HEK293 (cell line): ENCODE measurements around the gene APOH.

ENCODE experiments used
- CTCF ChIA-PET: fragments of 350-600 bp; formaldehyde crosslinking; extraction: SDS; loops from one replicate; lab custom pipeline; 2021; ENCODE audit warnings: antibody characterized with exemption; lab: Yijun Ruan, JAX
- POLR2A ChIA-PET: fragments of 300-600 bp; formaldehyde crosslinking; extraction: SDS; loops from one replicate; lab custom pipeline; 2020; ENCODE audit warnings: antibody characterized with exemption, inconsistent platforms; lab: Yijun Ruan, JAX
- H3K27ac ChIP-seq: fragments of 200-500 bp; sonication (Bioruptor generic); 2 replicates; pipeline ENCODE4 v1.5.1; 2014; ENCODE audit warnings: low read depth, low read length, control low read depth, inconsistent platforms; ENCODE audit errors: extremely low read depth
- H3K36me3 ChIP-seq, 2 experiments: fragments of 200-500 bp in 1 of 2; sonication (Bioruptor generic) in 1 of 2; 1 replicate in 1 of 2; 2 replicates in 1 of 2; pipeline ENCODE4 v1.5.1; 2014 to 2017; ENCODE audit warnings: inconsistent platforms in 2 of 2, low read length in 2 of 2; ENCODE audit not compliant: control insufficient read depth in 2 of 2, insufficient read depth in 1 of 2
- H3K4me1 ChIP-seq: fragments of 200-500 bp; sonication (Bioruptor generic); 2 replicates; pipeline ENCODE4 v1.5.1; 2014; ENCODE audit warnings: mild to moderate bottlenecking, low read length, inconsistent platforms; ENCODE audit not compliant: control insufficient read depth, insufficient read depth
- H3K4me3 ChIP-seq: 2 replicates; pipeline ENCODE4 v1.5.1; 2011; ENCODE audit warnings: low read depth, mild to moderate bottlenecking, control low read depth, low read length, moderate library complexity
- H3K9me3 ChIP-seq: fragments of 200-500 bp; sonication (Bioruptor generic); 2 replicates; pipeline ENCODE4 v1.5.1; 2014; ENCODE audit warnings: low read depth, low read length, inconsistent platforms; ENCODE audit not compliant: control insufficient read depth, insufficient read depth
- SETDB1 ChIP-seq: IDR thresholded peaks from one replicate; pipeline ENCODE4 v1.6.1; 2017; ENCODE audit warnings: mild to moderate bottlenecking, low read length, moderate library complexity, mixed read lengths; ENCODE audit not compliant: insufficient read length
- ZFP69B ChIP-seq: fragments of 450-650 bp; formaldehyde crosslinking; IDR thresholded peaks from 2 replicates; pipeline ENCODE4 v1.5.1; 2016; ENCODE audit warnings: missing biosample characterization, missing genetic modification characterization
- ZNF202 ChIP-seq: fragments of 450-650 bp; formaldehyde crosslinking; IDR thresholded peaks from 2 replicates; pipeline ENCODE4 v1.5.1; 2016; ENCODE audit warnings: missing biosample characterization, missing genetic modification characterization, borderline replicate concordance
- ZNF366 ChIP-seq: fragments of 450-650 bp; formaldehyde crosslinking; conservative IDR thresholded peaks from 2 replicates; pipeline ENCODE4 v1.5.1; 2016; ENCODE audit warnings: missing biosample characterization, missing genetic modification characterization
- ZNF37A ChIP-seq: fragments of 450-650 bp; IDR thresholded peaks from 2 replicates; pipeline ENCODE4 v1.5.1; 2018; ENCODE audit warnings: missing biosample characterization, missing genetic modification characterization
- ZNF426 ChIP-seq: fragments of 450-650 bp; formaldehyde crosslinking; IDR thresholded peaks from 2 replicates; pipeline ENCODE4 v1.5.1; 2017; ENCODE audit warnings: missing biosample characterization, missing genetic modification characterization, mild to moderate bottlenecking, inconsistent platforms, moderate library complexity
- ZNF514 ChIP-seq: fragments of 450-650 bp; formaldehyde crosslinking; IDR thresholded peaks from 2 replicates; pipeline ENCODE4 v1.5.1; 2016; ENCODE audit warnings: missing biosample characterization, missing genetic modification characterization
- ZNF548 ChIP-seq: fragments of 450-650 bp; formaldehyde crosslinking; IDR thresholded peaks from 2 replicates; pipeline ENCODE4 v1.5.1; 2016; ENCODE audit warnings: missing biosample characterization, missing genetic modification characterization
- ZNF561 ChIP-seq: fragments of 450-650 bp; IDR thresholded peaks from 2 replicates; pipeline ENCODE4 v1.5.1; 2018; ENCODE audit warnings: missing biosample characterization, missing genetic modification characterization, borderline replicate concordance
- ZNF701 ChIP-seq: fragments of 450-650 bp; formaldehyde crosslinking; IDR thresholded peaks from 2 replicates; pipeline ENCODE4 v1.5.1; 2016; ENCODE audit warnings: missing biosample characterization, missing genetic modification characterization
- ZNF830 ChIP-seq: fragments of 450-650 bp; IDR thresholded peaks from 2 replicates; pipeline ENCODE4 v1.5.0; 2018; ENCODE audit warnings: missing biosample characterization, missing genetic modification characterization, low read depth, mild to moderate bottlenecking, moderate library complexity
- ZNF837 ChIP-seq: fragments of 450-650 bp; formaldehyde crosslinking; IDR thresholded peaks from 2 replicates; pipeline ENCODE4 v1.5.1; 2016; ENCODE audit warnings: missing biosample characterization, missing genetic modification characterization
- ZSCAN23 ChIP-seq: fragments of 450-650 bp; formaldehyde crosslinking; IDR thresholded peaks from 2 replicates; pipeline ENCODE4 v1.5.1; 2016; ENCODE audit warnings: missing biosample characterization, missing genetic modification characterization
- TF ChIP-seq, protein P1 (sequence below): fragments of 450-650 bp; formaldehyde crosslinking; IDR thresholded peaks from 2 replicates; pipeline ENCODE4 v1.5.1; 2016; ENCODE audit warnings: missing biosample characterization, missing genetic modification characterization
- TF ChIP-seq, protein P2 (sequence below): fragments of 450-650 bp; formaldehyde crosslinking; IDR thresholded peaks from 2 replicates; pipeline ENCODE4 v1.5.1; 2016; ENCODE audit warnings: missing biosample characterization, missing genetic modification characterization
- TF ChIP-seq, protein P3 (sequence below): fragments of 450-650 bp; formaldehyde crosslinking; IDR thresholded peaks from 2 replicates; pipeline ENCODE4 v1.5.1; 2017; ENCODE audit warnings: missing biosample characterization, missing genetic modification characterization
- TF ChIP-seq, protein P4 (sequence below): fragments of 450-650 bp; formaldehyde crosslinking; IDR thresholded peaks from 2 replicates; pipeline ENCODE4 v1.5.1; 2016; ENCODE audit warnings: missing biosample characterization, missing genetic modification characterization
- TF ChIP-seq, protein P5 (sequence below): fragments of 450-650 bp; formaldehyde crosslinking; conservative IDR thresholded peaks from 2 replicates; pipeline ENCODE4 v1.5.1; 2016; ENCODE audit warnings: low read depth, missing biosample characterization, missing genetic modification characterization

APOH gene

DNA sequence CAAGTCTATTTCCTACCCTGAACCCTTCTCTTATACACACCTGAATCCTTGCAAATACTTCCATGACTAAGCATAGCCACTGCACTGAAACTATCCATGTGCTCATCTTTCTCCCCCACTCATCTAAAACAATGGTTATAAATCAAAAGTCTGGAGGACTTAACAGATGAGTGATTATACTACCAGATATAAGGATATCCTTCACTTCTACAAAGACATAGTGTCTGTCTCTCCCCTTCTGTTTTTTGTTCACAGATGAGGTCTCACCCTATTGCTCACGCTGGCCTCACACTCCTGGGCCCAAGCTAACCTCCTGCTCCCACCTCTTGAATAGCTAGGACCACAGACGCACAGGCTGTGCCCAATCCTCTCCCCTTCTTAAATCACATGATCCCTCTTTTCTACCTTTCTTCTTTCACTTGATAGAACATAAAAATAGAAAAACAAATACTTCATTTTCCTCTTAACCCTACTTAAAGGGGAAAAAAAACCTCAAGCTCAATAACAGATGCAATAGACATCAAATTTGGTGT lies 56.5 kb downstream of the APOH start:
- TF ChIP-seq ZNF548 (tag by site-specific recombination) (no peak), ZNF837 (no peak), ZNF202 (tag by site-specific recombination) (no peak), ZNF366 (tag by site-specific recombination) (0 out of 2 replicates have a peak, but pooled peaks have one; percentile 10)
- TF ChIP-seq, protein P1, sequence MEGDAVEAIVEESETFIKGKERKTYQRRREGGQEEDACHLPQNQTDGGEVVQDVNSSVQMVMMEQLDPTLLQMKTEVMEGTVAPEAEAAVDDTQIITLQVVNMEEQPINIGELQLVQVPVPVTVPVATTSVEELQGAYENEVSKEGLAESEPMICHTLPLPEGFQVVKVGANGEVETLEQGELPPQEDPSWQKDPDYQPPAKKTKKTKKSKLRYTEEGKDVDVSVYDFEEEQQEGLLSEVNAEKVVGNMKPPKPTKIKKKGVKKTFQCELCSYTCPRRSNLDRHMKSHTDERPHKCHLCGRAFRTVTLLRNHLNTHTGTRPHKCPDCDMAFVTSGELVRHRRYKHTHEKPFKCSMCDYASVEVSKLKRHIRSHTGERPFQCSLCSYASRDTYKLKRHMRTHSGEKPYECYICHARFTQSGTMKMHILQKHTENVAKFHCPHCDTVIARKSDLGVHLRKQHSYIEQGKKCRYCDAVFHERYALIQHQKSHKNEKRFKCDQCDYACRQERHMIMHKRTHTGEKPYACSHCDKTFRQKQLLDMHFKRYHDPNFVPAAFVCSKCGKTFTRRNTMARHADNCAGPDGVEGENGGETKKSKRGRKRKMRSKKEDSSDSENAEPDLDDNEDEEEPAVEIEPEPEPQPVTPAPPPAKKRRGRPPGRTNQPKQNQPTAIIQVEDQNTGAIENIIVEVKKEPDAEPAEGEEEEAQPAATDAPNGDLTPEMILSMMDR: no peak
- ChIA-PET POLR2A (no interaction called here), CTCF (interaction anchor here (0.8 to 1.1 kb wide), 4 partner anchors 8 to 894 kb away, joined by 3 to 4 read pairs (median 4); no protein-coding TSS in a partner anchor)

DNA sequence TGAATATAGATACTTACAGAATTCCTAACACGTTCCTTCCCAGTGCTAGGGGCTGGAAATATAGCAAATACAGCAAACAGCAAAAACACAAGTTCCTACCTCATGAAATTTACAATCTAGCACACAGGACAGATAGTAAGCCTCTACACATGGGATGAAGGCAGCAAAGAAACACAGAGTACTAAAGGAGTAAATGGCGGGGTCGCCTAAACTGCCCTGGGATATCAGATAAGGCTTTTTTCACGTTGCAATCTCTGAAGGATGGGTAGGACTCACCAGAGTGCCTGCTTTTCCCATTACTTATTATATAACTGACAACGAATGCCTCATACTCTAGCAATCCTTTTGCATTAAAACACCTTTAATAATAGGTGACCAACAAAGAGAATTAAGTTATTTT lies 57.1 kb downstream of the APOH start:
- peaks cover 23 to 35% of the 10 kb centered on the region in 2 experiments for H3K36me3 ChIP-seq
- POLR2A ChIA-PET: no interaction called here
- H3K9me3 ChIP-seq: no peaks in the 10 kb centered on the region
- no peak overlapping the region for H3K4me3 ChIP-seq
- H3K27ac ChIP-seq: no peak overlapping the region
- H3K4me1 ChIP-seq: peaks cover 17% of the 10 kb centered on the region
- CTCF ChIA-PET: interaction anchor here (0.6 to 1.0 kb wide), 2 partner anchors 43 to 378 kb away, joined by 3 to 4 read pairs; no protein-coding TSS in a partner anchor
- TF ChIP-seq ZNF37A (tag by site-specific recombination) (no peak), ZNF426 (tag by site-specific recombination) (no peak), ZNF701 (tag by site-specific recombination) (no peak)

More for the DNA sequence above, 56.5 kb downstream of the APOH start:
- Histone ChIP-seq H3K36me3 (peaks cover 23 to 30% of the 10 kb centered on the region in 2 experiments), H3K27ac (no peak overlapping the region), H3K9me3 (no peaks in the 10 kb centered on the region), H3K4me3 (no peak overlapping the region), H3K4me1 (peaks cover 18% of the 10 kb centered on the region)

DNA sequence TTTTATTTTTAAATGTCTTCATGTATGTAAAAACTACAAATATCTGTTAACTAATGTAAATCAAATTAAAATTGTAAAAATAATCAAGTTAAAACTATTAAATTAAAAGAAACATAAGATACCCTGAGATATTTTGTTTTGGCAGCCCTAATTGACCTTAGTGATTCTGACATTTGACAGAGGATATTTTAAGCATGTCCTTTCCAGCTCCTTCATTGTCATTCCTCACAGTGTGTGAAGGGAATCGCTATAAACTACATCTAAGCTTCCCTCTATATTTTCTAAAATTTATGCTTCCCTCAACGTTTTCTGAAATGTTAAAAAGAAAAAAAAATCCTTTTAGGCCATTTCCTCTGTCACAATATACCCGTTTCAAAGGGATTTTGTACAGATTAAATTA lies 57.5 kb downstream of the APOH start:
- Histone ChIP-seq H3K4me3 (no peak overlapping the region), H3K27ac (no peak overlapping the region), H3K9me3 (no peaks in the 10 kb centered on the region), H3K4me1 (peaks cover 13% of the 10 kb centered on the region), H3K36me3 (peaks cover 24 to 36% of the 10 kb centered on the region in 2 experiments)
- CTCF ChIA-PET: interaction anchor here (0.6 kb wide), 1 partner anchor 43 kb away, joined by 4 read pairs; no protein-coding TSS in a partner anchor
- POLR2A ChIA-PET: no interaction called here
- TF ChIP-seq SETDB1: no peak
- TF ChIP-seq, protein P2, sequence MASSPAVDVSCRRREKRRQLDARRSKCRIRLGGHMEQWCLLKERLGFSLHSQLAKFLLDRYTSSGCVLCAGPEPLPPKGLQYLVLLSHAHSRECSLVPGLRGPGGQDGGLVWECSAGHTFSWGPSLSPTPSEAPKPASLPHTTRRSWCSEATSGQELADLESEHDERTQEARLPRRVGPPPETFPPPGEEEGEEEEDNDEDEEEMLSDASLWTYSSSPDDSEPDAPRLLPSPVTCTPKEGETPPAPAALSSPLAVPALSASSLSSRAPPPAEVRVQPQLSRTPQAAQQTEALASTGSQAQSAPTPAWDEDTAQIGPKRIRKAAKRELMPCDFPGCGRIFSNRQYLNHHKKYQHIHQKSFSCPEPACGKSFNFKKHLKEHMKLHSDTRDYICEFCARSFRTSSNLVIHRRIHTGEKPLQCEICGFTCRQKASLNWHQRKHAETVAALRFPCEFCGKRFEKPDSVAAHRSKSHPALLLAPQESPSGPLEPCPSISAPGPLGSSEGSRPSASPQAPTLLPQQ (tag by site-specific recombination): no peak
- TF ChIP-seq, protein P3, sequence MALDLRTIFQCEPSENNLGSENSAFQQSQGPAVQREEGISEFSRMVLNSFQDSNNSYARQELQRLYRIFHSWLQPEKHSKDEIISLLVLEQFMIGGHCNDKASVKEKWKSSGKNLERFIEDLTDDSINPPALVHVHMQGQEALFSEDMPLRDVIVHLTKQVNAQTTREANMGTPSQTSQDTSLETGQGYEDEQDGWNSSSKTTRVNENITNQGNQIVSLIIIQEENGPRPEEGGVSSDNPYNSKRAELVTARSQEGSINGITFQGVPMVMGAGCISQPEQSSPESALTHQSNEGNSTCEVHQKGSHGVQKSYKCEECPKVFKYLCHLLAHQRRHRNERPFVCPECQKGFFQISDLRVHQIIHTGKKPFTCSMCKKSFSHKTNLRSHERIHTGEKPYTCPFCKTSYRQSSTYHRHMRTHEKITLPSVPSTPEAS (tag by site-specific recombination): no peak
- no peak for TF ChIP-seq ZSCAN23
- TF ChIP-seq, protein P4, sequence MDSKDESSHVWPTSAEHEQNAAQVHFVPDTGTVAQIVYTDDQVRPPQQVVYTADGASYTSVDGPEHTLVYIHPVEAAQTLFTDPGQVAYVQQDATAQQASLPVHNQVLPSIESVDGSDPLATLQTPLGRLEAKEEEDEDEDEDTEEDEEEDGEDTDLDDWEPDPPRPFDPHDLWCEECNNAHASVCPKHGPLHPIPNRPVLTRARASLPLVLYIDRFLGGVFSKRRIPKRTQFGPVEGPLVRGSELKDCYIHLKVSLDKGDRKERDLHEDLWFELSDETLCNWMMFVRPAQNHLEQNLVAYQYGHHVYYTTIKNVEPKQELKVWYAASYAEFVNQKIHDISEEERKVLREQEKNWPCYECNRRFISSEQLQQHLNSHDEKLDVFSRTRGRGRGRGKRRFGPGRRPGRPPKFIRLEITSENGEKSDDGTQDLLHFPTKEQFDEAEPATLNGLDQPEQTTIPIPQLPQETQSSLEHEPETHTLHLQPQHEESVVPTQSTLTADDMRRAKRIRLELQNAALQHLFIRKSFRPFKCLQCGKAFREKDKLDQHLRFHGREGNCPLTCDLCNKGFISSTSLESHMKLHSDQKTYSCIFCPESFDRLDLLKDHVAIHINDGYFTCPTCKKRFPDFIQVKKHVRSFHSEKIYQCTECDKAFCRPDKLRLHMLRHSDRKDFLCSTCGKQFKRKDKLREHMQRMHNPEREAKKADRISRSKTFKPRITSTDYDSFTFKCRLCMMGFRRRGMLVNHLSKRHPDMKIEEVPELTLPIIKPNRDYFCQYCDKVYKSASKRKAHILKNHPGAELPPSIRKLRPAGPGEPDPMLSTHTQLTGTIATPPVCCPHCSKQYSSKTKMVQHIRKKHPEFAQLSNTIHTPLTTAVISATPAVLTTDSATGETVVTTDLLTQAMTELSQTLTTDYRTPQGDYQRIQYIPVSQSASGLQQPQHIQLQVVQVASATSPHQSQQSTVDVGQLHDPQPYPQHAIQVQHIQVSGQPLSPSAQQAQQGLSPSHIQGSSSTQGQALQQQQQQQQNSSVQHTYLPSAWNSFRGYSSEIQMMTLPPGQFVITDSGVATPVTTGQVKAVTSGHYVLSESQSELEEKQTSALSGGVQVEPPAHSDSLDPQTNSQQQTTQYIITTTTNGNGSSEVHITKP (tag by site-specific recombination): no peak
- TF ChIP-seq ZNF561 (tag by site-specific recombination): no peak
- no peak for TF ChIP-seq ZNF830
- no peak for TF ChIP-seq ZNF514 (tag by site-specific recombination)
- TF ChIP-seq, protein P5, sequence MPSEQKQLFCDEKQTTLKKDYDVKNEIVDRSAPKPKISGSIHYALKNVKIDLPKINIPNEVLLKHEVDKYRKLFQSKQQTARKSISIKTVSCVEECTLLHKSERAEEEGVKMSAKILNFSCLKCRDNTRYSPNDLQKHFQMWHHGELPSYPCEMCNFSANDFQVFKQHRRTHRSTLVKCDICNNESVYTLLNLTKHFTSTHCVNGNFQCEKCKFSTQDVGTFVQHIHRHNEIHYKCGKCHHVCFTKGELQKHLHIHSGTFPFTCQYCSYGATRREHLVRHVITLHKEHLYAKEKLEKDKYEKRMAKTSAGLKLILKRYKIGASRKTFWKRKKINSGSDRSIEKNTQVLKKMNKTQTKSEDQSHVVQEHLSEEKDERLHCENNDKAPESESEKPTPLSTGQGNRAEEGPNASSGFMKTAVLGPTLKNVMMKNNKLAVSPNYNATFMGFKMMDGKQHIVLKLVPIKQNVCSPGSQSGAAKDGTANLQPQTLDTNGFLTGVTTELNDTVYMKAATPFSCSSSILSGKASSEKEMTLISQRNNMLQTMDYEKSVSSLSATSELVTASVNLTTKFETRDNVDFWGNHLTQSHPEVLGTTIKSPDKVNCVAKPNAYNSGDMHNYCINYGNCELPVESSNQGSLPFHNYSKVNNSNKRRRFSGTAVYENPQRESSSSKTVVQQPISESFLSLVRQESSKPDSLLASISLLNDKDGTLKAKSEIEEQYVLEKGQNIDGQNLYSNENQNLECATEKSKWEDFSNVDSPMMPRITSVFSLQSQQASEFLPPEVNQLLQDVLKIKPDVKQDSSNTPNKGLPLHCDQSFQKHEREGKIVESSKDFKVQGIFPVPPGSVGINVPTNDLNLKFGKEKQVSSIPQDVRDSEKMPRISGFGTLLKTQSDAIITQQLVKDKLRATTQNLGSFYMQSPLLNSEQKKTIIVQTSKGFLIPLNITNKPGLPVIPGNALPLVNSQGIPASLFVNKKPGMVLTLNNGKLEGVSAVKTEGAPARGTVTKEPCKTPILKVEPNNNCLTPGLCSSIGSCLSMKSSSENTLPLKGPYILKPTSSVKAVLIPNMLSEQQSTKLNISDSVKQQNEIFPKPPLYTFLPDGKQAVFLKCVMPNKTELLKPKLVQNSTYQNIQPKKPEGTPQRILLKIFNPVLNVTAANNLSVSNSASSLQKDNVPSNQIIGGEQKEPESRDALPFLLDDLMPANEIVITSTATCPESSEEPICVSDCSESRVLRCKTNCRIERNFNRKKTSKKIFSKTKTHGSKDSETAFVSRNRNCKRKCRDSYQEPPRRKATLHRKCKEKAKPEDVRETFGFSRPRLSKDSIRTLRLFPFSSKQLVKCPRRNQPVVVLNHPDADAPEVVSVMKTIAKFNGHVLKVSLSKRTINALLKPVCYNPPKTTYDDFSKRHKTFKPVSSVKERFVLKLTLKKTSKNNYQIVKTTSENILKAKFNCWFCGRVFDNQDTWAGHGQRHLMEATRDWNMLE (tag by site-specific recombination): no peak
- no peak for TF ChIP-seq ZFP69B (tag by site-specific recombination)
